Testis (tissue), 3 donors: ENCODE data around the gene ABCC11. TPM values are rescaled to one million over a fixed set of nuclear protein-coding genes. Genes with fewer than 3 reads are reported as not detected.
"Not testable (repeated sequence)": the region's sequence is repeated elsewhere in the genome, so short reads cannot be mapped to it uniquely, and the experiment has no call there.

ENCODE experiments used
- DNase-seq: peaks from one replicate; pipeline ENCODE4 v3.0.0-alpha.2; 2019
- H3K27ac ChIP-seq, 2 donors: fragments of 200-600 bp; sonication (generic); one replicate each; pipeline ENCODE4 v1.5.1; 2019
- H3K27me3 ChIP-seq: fragments of 200-600 bp; sonication (generic); one replicate; pipeline ENCODE4 v1.5.1; 2019
- H3K36me3 ChIP-seq: fragments of 200-600 bp; sonication (generic); one replicate; pipeline ENCODE4 v1.5.1; 2017; ENCODE audit warnings: low read depth; ENCODE audit errors: missing control alignments
- H3K4me1 ChIP-seq: fragments of 200-600 bp; sonication (generic); one replicate; pipeline ENCODE4 v1.5.1; 2019
- H3K4me3 ChIP-seq, 2 donors: fragments of 200-600 bp; sonication (generic); one replicate each; pipeline ENCODE4 v1.5.1; 2017 to 2019
- H3K9me3 ChIP-seq: fragments of 200-600 bp; sonication (generic); one replicate; pipeline ENCODE4 v1.5.1; 2017
- POLR2A ChIP-seq: fragments of 450-650 bp; IDR thresholded peaks from one replicate; pipeline ENCODE4 v1.6.1; 2017; ENCODE audit warnings: antibody characterized with exemption, mild to moderate bottlenecking, moderate library complexity
- WGBS, 2 donors: methylation state at CpG; one replicate each; pipeline ENCODE4 v1.1.5; 2018; 5-methylcytosine and 5-hydroxymethylcytosine counted together
- intact Hi-C: fragments of 100-400 bp; cut with DNase I; formaldehyde crosslinking; loops from one replicate; pipeline ENCODE4 v1.15.1; 2023; ENCODE audit warnings: low total_unique reads
- polyA plus RNA-seq: library from polyadenylated mRNA; stranded (reverse); fragments of 350-450 nt; fragmentation: Illumina TruSeq; extraction: RNeasy Lipid Tissue Mini Kit (QIAGEN cat#74804); gene quantifications from one replicate; pipeline ENCODE4 v1.2.3, GENCODE V29; 2014; ENCODE audit warnings: low read depth, low replicate concordance; ENCODE audit not compliant: insufficient read depth
- total RNA-seq, 2 donors: library from RNA; depleted of rRNA; stranded (reverse); fragments of >200 nt; gene quantifications; one replicate each; pipeline ENCODE4 v1.2.3, GENCODE V29; 2016
- TF ChIP-seq, protein P1 (sequence below), 3 experiments: fragments of 450-650 bp in 2 of 3; fragments of 200-600 bp in 1 of 3; sonication (generic) in 1 of 3; IDR thresholded peaks; one replicate each; pipeline ENCODE4 v1.5.1; 2016 to 2019; ENCODE audit warnings: antibody characterized with exemption in 3 of 3, mild to moderate bottlenecking in 2 of 3, moderate library complexity in 1 of 3

Gene ABCC11
- total and polyA plus RNA-seq, 3 donors from 2014 or later, result 6.8 to 24.1 (median 7.5) TPM

DNA sequence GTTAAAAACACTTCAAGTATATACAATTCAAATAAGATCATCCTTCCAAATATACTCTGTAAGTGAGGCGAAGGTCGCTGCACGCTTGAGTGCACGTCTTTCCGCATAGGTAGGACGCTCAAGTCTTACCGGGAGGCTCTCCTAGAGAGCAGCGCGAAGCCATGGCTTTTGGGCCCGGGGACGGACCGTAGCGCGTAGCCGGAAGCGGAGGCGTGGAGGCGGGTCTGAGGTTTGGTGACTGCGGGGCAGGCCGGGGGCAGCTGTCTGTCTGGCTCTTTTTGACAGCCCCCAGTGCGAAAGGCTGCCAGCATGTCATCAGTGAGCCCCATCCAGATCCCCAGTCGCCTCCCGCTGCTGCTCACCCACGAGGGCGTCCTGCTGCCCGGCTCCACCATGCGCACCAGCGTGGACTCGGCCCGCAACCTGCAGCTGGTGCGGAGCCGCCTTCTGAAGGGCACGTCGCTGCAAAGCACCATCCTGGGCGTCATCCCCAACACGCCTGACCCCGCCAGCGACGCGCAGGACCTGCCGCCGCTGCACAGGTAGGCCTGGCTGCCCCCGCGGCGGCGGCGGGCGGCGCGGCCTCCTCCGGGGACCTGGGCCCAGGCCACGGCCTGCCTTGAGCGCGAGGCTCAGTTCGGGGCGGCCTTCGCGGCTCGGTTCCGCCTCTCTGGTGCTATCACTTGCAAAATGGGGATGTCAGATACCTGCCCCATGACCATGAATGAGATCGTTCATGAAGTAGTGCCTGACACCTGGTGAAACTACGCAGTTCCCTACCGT is 3.1 kb downstream of the ABCC11 start, which contains the start of gene LONP2:
LONP2 (plus strand) TSS at position 221 of the 783 bp plus-strand sequence; CDS start at position 310, 89 bp downstream.
- Histone ChIP-seq H3K4me1 (peaks cover 9% of the 10 kb centered on the region), H3K4me3 (peak within 1 kb of the TSS; percentile 89 to 93), H3K27ac (peak within 1 kb of the TSS; percentile 77 to 83), H3K9me3 (no peaks in the 10 kb centered on the region), H3K36me3 (no peaks in the 10 kb centered on the region), H3K27me3 (no peaks in the 10 kb centered on the region)
- 0% methylated on average over 20 to 58 of the region's 63 CpGs for WGBS, 2 donors
- no peak for TF ChIP-seq POLR2A
- TF ChIP-seq, protein P1, sequence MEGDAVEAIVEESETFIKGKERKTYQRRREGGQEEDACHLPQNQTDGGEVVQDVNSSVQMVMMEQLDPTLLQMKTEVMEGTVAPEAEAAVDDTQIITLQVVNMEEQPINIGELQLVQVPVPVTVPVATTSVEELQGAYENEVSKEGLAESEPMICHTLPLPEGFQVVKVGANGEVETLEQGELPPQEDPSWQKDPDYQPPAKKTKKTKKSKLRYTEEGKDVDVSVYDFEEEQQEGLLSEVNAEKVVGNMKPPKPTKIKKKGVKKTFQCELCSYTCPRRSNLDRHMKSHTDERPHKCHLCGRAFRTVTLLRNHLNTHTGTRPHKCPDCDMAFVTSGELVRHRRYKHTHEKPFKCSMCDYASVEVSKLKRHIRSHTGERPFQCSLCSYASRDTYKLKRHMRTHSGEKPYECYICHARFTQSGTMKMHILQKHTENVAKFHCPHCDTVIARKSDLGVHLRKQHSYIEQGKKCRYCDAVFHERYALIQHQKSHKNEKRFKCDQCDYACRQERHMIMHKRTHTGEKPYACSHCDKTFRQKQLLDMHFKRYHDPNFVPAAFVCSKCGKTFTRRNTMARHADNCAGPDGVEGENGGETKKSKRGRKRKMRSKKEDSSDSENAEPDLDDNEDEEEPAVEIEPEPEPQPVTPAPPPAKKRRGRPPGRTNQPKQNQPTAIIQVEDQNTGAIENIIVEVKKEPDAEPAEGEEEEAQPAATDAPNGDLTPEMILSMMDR (IDR thresholded peaks at IDR 0.05), result no peak
- intact Hi-C loops, result no loop called here
- peak; percentile 95 for DNase-seq

DNA sequence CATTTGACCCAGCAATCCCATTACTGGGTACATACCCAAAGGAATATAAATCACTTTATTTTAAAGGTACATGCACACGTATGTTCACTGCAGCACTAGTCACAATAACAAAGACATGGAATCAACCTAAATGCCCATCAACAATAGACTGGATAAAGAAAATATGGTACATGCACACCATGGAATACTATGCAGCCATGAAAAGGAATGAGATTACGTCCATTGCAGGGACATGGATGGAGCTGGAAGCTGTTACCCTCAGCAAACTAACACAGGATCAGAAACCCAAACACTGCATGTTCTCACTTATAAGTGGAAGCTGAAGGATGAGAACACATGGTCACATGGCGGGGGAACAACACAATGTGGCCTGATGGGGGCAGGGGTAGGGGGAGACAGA is 7.2 kb downstream of the ABCC11 start:
- WGBS, 2 donors, result 90 to 96% methylated on average over 3 of the region's 3 CpGs
- H3K27ac ChIP-seq, H3K4me1 ChIP-seq, H3K4me3 ChIP-seq, intact Hi-C loops, H3K27me3 ChIP-seq, H3K36me3 ChIP-seq, H3K9me3 ChIP-seq, DNase-seq: not testable (repeated sequence)

DNA sequence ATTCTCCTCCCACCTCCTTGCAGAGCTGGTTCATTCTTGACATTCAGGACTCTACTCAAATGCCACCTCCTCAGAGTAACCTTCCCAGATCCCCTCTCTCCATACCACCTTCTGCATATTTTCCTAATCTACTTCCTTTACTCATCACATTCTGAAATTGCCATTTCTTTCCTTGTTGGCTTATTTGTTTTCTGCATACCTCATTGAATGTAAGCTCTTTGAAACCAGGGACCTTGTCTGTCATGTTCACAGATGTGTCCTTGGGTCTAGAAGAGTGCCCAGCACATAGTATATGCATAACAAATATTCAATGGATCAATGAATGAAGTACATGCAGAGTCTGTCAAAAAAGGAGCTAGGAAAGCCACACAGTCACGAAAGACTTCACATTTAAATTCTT is 11.1 kb downstream of the ABCC11 start:
- intact Hi-C loops, result no loop called here
- Histone ChIP-seq H3K27me3 (no peaks in the 10 kb centered on the region), H3K27ac (no peak overlapping the region), H3K4me1 (no peaks in the 10 kb centered on the region), H3K9me3 (no peaks in the 10 kb centered on the region), H3K4me3 (no peak overlapping the region), H3K36me3 (no peaks in the 10 kb centered on the region)
- TF ChIP-seq, protein P1 (IDR thresholded peaks at IDR 0.05), result no peak
- no peak for TF ChIP-seq POLR2A
- 79 to 90% methylated on average over 1 of the region's 1 CpG for WGBS, 2 donors
- DNase-seq, result no peak

DNA sequence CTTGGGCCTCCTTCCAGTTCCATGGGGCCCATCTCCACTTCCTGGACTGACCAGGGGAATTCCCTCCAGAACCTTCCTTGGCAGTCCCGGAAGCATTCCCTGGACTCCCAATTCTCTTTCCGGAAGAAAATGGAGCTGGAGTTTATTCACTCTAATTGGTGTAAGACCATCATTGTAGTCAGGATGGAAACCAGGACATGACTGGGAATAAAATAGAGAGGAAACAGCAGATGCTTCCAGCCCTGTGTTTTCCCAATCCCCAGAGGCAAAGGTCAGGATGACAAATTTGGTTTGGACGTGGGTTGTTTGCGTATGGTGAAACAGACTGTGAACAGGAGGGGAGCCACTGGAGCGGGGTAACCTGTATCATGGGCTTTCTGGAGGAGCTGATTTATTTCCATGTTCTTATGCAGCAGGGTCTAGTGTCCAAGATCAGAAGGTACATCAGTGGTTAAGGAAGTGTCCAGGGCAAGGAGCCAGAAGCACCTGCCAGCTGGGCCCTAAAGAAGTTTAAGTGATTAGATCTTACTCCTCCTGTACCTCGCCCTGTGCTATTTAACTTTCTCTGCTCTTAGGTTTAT is 11.7 kb downstream of the ABCC11 start:
- TF ChIP-seq, protein P1 (IDR thresholded peaks at IDR 0.05), result no peak
- no peak for TF ChIP-seq POLR2A
- no peak overlapping the region for H3K27ac ChIP-seq
- DNase-seq, result no peak
- no peaks in the 10 kb centered on the region for H3K4me1 ChIP-seq
- no peaks in the 10 kb centered on the region for H3K27me3 ChIP-seq
- no peak overlapping the region for H3K4me3 ChIP-seq
- 75% methylated on average over 6 of the region's 6 CpGs for WGBS, 2 donors
- intact Hi-C loops, result no loop called here
- H3K9me3 ChIP-seq, result no peaks in the 10 kb centered on the region
- no peaks in the 10 kb centered on the region for H3K36me3 ChIP-seq

DNA sequence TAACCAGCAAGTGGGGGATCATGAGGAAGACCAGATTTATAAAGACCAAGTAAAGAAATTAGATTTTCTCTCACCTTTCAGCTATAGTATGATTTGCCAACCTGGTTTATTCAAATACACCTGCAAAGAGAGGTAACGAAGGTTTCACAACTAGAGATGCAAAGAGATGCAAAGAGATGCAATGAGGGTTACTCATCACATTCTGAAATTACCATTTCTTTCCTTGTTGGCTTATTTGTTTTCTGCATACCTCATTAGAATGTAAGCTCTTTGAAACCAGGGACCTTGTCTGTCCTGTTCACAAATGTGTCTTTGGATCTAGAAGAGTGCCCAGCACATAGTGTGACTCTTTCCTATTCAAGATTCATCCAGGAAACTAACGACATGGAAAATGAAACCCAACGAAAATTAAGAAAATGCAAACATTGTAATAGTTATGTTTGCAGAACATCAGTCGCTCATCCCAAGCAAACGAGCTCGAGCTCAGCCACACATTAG is 12.2 kb downstream of the ABCC11 start:
- no peak for DNase-seq
- no peak overlapping the region for H3K4me3 ChIP-seq
- no peaks in the 10 kb centered on the region for H3K27me3 ChIP-seq
- H3K4me1 ChIP-seq, result no peaks in the 10 kb centered on the region
- TF ChIP-seq, protein P1 (IDR thresholded peaks at IDR 0.05), result no peak
- no peak for TF ChIP-seq POLR2A
- H3K9me3 ChIP-seq, result no peaks in the 10 kb centered on the region
- no peaks in the 10 kb centered on the region for H3K36me3 ChIP-seq
- 66 to 82% methylated on average over 6 of the region's 6 CpGs for WGBS, 2 donors
- intact Hi-C loops, result no loop called here
- H3K27ac ChIP-seq, result no peak overlapping the region
